NCI-H460 (cell line): ENCODE results near the gene SLMAP. TPM values are rescaled to one million over a fixed set of nuclear protein-coding genes. Genes with fewer than 3 reads are reported as not detected.

Source experiments
- DNase-seq: peaks from one replicate; pipeline ENCODE4 v3.0.0-alpha.2; 2016; ENCODE audit warnings: low read depth; ENCODE audit errors: extremely low read depth
- total RNA-seq: library from RNA; depleted of rRNA; stranded (reverse); fragments of >200 nt; shearing (Covaris generic); gene quantifications from 2 replicates; pipeline ENCODE4 v1.2.3, GENCODE V29; 2014

SLMAP gene
- total RNA-seq, 1 experiment from 2014 or later = 39.9 TPM

DNA sequence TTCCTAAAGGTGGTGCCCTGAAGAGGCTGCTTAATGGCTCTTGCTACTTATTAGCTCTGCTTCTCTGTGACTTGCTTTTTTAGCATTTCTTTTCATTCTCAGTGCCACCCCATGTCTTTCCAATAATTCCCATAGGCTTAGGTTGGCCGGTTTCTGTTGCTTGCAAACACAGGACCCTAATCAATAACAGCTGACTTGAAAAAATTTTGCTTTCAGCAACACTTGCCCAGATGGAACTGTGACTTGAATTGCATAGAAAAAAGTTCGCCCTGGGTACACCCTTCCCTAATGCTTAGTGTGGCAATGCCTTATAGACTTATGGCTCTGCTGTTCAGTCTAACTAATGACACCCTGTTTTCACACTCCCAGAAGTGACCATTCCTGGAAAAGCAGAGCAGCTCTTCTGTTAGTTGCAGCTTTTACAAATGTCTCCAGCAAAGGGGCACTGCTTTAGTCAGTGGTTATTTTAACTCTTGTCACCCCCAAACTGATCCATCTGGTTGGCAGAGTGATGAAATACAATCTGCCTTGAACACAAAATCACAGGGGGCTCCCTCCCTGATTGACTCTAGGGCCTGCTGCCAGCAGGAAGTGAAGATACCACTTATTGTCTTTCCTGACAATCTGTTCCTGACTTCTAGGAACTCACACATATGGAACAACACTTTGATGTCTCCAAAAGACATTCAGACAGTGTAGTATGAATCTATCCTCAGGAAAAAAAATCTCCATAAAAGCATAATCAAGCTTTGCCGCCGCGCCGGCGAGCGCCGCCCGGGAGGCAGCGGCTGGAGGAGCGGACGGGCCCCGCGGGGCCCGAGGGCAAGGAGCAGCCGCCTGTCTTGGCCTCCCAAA is 9.7 kb upstream of the SLMAP start:
- DNase-seq = no peak

DNA sequence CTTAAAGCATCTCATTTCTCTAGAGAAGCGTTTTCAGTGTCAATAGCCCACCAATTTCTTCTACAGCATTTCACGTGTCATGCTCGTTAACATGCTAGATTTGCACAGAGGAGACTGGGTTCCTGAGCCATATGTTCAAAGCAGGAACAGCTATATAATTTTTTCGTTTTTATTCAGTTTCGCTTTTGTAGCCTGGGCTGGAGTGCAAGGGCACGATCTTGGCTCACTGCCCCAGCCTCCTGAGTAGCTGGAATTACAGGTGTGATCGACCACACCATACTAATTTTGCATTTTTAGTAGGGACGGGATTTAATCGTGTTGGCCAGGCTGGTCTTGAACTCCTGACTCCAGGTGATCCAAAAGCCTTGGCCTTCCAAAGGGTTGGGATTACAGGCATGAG is 6.6 kb upstream of the SLMAP start:
- no peak for DNase-seq

DNA sequence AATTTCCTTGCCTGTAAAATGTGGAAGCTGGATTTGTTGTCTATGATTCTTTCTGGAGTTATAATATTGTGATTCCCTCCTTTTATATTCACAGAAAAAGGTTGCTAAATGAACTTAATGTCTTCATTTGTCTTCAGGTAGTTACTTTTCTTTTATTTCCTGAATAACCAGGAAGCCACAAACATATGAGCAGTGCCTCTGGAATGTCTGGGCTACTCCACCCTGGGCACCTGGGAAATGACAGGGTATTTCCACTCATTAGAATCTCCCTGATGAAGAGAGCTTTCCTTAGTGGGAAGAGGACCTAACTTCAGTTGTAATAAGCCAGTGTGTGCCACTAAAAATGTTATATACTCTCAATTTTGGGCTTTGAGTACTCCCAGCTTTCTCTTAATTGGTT is 3.8 kb upstream of the SLMAP start:
- DNase-seq = no peak

DNA sequence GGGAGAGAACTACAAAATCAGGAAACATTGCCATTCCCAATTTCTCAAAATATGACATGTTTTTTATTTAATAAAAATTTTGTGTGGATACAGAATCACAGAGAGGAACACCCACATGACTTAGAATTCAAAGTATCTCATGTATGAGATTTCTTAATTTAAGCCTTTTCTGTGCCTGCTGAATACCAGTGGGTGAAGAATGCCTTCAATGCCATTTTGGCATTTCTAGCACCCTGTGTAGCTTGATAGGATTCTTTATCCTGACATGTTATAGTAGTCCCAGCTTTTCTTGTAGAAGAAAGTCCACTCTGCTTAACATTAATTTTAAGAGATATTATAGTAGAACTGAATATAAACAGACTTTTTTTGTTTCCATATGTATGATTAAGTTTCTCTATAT is 3.1 kb upstream of the SLMAP start:
- no peak for DNase-seq

DNA sequence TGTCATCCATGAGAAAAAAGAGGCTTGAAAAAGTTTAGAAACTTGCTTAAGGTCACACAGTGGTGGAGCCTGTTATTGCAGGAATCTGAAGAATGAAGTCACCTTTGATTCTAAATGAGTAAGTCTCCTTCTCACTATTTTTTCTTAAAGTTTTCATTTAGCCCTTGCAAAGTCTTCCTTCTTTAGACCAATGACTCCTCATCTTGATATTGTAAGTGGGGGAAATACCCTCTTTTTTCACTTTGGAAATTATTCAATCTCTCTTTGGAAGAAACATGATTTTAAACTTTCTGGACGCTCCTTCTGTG is 787 bp upstream of the SLMAP start:
- no peak for DNase-seq

DNA sequence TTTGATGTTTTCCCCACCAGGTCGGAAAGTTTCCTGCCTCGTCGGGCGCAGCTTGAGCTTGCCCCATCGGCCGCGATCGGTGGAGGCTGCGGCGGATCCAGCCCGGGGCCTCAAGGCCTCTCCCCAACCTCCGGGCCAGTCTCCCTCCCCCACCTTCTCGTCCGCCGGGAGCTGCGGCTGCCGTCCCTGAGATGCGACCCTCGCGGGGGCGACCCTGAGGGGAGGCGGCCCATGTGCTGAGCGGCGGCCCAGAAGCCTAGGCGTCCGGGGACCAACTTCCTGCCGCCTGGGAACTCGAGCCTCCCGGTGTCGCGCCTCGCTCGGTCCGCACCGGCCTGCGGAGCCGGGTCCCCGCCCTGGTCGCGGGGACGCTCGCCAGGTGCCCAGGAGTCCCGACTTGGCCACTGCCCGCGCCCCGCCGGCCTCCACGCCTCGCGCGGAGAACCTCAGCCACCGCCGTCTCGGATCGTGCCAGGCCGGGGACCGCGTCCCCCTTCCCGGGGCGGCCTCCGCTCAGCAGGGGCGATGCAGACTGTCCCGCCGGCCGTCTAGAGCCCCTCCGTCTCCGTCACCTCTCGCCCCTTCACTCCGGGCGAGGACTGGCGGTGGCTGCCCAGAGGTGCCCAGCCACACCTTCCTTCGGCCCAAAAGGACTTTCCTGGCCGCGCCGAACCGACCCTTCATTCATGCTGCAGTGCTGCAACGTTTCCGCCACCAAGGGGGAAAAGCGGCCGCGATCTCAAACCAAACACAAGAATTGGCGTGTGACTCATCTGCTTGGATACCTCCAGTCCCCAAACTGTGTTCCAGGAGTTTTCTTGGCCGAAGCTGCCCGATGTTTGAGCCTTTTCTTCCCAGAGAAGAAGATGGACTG is 656 bp downstream of the SLMAP start:
- no peak for DNase-seq

DNA sequence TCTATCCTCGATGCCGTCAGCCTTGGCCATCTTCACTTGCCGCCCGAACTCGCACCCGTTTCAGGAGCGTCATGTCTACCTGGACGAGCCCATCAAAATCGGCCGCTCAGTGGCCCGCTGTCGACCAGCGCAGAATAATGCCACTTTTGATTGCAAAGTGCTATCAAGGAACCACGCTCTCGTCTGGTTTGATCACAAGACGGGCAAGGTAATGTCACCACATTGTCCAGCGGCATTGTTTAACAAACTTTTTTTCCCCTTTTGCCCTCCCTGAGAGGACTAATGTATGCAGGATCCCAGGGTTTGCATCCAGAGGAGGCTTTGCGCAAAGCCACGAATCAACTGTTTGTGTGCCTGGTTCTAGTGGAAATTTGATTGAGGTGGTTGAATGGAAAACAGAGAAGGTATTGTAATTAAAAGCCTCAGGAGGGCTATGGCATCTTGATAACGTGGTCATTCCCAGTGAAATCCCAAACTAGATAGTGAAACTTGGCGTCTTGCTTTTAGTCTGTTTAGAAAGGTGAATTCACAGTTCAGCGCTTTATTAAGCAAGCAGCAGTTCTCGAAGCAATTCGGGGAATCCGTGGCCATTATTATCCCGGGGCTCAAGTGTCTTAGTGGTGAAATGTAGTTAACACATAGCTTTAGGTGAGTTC is 1.7 kb downstream of the SLMAP start:
- DNase-seq = no peak

DNA sequence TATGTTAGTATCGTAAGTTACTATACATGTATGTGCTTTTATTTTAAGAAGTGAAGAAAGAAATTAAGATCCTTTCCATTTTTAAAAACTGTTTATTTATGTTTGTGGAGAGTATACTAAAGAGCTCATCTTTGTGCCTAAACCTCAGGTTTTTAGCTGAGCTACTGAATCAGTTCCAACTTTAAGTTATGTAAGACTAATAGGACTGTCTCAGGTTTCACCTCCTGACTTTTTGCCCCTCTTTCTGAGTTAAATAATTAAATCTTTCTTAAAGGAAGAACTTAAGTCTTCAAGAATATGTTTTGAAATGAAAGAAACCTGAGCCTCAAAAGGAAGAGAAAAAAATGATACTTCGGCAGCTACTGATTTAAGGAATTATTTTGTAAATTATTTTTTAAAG is 2.6 kb downstream of the SLMAP start:
- DNase-seq = no peak

DNA sequence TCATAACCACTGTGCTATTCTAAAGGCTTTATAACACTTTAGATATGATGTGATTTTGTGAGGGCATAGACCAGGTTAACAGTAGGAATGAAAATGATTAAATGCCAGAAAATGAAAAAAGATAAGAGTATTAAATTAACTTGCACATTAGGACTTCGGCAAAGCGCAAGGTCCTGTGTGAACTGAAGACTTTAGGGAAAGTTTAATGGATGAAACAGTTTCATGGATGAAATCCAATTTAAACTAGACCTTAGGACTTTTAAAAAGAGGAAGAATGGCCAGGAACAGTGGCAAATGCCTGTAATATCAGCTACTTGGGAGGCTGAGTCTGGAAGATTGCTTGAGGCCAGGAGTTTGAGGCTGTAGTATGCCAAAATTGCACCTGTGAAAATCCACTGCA is 8.7 kb downstream of the SLMAP start:
- no peak for DNase-seq

DNA sequence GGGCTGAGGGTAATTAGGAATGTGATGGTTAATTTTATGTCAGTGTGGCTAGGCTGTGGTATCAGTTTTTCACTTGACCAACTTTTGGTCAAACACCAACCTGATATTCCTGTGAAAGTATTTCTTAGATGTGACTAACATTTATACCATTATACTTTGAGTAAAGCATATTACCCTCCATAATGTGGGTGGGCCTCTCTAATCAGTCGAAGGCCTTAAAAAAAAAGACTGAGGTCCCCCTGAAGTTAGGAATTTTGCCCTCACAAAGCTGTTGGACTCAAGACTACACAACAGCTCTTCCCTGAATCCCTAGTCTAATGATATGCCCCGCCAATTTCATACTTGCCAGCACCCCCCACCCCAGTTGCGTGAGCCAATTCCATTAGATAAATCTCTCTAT is 12.5 kb downstream of the SLMAP start:
- no peak for DNase-seq

DNA sequence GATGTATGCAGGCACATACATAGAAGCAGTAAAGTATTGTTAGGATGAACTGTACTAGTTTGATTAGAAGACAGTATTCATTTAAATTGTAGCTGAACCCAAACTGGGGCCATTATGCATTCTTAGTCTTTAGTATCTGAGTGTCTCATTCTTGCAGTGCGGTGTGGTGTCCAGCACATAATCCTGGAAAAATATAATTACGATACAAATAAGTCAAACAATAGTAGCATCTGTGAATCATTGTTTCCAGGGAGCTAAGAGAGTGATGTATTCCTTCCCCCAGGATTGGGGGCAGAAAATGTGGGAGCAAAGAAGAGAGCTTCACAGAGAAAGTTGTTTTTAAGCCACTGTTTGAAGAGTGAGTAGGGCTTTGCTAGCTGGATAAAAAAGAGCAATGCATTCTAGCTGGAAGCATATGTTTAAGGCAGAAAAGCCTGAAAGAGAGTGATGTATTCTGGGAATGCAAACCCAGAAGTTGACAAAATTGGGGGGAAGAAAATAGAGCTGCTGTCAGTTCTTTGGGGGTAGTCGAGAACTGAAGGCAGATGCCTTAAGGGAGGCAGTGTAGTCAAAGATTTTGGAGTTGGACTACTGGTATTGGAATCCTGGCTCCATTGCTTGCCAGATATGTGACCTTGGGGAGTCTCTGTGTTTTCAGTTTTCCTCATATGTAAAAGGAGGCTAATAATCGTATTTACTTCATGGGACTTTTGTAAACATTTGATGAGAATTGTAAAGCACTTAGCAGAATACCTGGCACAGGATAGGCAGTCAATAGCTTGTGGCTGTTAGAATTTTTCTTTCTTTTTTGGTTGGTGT is 14.1 kb downstream of the SLMAP start:
- no peak for DNase-seq

DNA sequence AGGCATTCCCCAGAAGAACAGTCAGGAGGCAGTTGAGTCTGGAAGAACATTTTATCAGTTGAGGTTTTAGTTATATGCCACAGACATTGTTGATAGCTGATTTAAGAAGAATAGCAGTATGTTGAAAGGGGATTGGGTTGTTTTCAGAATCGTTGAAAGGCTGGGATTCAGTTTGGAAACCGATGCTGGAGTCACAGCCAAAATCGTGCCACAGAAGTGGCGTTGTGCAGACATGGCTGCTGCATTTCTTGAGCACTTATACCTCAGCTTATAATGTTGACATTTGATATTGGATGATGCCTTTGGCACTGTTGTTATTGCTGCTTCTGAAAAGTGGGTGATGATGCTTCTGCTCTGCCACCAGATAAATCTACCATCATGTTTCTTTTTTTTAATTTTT is 16.1 kb downstream of the SLMAP start:
- no peak for DNase-seq

DNA sequence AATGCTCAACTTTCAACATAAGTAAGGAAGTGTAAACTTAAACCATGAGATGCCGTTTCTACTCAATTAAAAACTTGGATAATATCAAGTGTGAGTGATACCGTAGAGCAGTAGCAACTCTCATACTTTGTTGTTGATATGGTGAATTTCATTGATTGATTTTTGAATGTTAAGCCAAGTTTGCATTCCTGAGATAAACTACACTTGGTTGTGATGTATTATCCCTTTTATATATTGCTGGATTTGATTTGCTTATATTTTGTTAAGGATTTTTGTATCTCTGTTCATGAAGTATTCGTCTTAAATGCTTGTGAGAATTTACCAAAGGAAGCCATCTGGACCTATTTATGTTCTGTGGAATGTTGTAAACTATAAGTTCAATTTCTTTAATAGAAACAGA is 21.7 kb downstream of the SLMAP start:
- DNase-seq = no peak

DNA sequence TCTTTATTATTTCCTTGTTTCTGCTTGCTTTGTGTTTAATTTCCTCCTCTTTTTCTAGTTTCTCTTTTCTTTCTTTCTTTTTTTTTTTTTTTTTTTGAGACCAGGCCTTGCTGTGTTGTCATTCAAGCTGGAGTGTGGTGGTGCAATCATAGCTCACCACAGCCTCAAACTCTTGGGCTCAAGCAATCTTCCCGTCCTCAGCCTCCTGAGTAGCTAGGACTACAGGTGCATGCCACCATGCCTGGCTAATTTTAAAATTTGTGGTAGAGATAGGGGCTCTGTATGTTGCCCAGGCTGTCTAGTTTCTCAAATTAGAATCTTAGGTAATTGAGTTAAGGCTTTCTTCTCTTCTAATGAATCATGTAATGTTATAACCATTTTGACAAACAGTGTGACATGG is 22.4 kb downstream of the SLMAP start:
- no peak for DNase-seq

DNA sequence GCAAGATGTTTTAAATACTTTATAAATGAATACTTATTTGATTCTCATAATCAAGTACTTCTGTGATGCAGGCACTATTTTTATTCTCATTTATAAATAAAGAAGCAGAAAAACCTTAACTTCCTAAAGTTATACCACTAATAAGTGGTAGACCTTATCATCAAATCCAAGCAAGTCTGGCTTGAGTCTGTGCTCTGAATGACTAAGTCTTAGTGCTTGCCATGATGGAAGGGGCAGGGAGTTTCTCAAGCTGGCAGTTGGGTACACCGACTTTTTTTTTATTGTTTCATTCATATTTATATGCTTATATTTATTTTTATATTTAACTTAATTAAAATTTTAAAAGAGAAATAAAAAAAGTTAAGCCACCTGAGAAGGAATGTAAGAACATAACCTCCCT is 23.6 kb downstream of the SLMAP start:
- DNase-seq = no peak

DNA sequence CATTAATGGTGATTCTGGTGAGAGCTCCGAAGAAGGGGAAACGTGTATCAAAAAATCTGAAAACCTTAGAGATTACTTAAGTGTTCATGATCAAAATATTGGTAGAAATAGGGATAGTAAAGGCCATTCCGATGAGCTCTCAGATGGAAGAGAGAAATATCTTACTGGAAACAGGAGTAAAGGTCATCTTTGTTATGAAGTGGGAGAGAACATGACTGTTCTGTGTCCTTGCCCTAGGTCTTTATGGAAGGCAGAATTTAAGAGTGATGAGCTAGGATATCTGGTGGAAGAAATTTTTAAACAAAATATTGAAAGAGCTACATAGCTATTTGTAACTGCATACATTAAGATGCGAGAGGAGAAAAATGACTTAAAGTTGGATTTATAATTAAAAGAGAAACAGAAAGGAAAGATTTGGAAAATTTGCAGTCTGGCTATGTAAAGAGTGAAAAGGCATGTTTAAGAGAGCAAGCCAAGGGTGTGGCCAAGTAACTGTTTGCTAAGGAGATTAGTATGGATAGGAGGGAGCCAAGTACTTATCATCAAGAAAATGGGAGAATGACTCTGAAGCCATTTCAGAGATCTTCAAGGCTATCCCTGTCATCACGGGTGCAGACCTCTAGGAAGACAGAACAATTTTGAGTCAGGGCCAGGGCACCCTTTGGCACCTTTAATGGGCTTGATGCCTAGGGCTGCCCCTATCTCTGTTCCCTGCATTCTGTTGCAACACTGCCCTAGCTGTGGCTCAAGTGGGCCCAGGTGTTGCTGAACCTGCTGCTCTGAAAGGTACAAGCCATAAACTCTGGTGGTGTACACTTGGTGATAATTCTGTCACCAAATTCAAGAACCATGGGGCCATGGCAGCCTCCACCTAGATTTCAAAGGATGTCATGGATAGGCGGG is 27.3 kb downstream of the SLMAP start:
- no peak for DNase-seq

DNA sequence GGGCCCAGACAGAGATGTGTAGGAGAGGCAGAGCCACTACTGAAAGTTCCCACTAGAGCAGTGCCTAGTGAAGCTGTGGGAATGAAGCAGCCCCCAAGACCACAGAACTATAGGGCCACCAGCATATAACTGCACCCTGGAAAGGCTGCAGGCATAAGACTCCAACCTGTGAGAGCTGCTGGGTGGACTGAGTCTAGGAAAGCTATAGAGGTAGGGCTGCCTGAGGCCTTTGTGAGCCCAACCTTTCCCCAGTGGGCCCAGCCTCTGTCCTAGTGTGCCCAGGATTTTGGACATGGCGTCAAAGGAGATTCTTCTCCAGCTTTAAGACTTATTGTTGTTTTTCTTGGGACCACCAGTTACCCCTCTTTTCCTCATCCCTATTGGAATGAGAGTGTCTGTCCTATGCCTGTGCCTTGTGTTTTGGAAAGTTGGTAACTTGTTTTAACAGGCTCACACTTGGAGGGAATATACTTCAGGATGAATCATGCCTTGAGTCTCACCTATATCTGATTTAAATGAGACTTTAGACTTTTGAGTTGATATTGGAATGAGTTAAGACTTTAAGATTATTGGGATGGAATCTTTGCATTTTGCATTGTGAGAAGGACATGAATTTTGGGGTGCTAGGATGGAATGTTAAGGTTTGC is 28.1 kb downstream of the SLMAP start:
- no peak for DNase-seq

DNA sequence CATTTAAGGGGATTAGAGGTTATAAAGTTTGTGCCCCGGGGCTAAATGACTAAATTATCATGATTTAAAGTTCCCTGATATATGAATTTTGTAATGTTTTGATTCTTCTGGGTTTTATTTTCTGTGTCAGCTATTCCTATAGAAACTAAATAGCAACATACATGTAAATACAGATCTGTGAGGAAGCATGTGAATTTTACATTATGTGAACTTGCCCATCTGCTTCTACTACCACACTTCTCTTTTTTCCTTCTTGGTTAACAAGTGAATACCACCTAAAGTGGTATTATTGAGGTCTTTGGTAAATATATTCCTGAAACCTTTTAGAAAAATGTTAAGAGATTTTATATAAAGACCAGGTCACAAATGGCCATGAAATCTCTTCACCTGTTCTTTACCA is 29.3 kb downstream of the SLMAP start:
- DNase-seq = no peak
